HL-60 (cell line): ENCODE results near the gene CSNK1D.

Experiments used
- DNase-seq, 2 experiments: peaks; one replicate each; pipeline ENCODE4 v3.0.0-alpha.2; 2010 to 2020; ENCODE audit warnings: low read depth in 1 of 2, low spot score in 1 of 2
- H3K27ac ChIP-seq: fragments of 250-450 bp; sonication (Bioruptor Pico); replicated peaks from 2 replicates; pipeline ENCODE4 v1.5.1; 2020; ENCODE audit warnings: mild to moderate bottlenecking, moderate library complexity
- H3K27me3 ChIP-seq: fragments of 250-450 bp; sonication (Bioruptor Pico); 2 replicates; pipeline ENCODE4 v1.5.1; 2021; ENCODE audit warnings: mild to moderate bottlenecking, moderate library complexity; ENCODE audit not compliant: insufficient read depth, poor library complexity, severe bottlenecking
- H3K4me3 ChIP-seq: replicated peaks from 2 replicates; pipeline ENCODE4 v1.5.1; 2011; ENCODE audit warnings: mild to moderate bottlenecking, control low read depth, low read length; ENCODE audit not compliant: insufficient read depth
- GABPA ChIP-seq: IDR thresholded peaks from 2 replicates; pipeline ENCODE4 v1.6.1; 2012; ENCODE audit warnings: low read depth
- POLR2AphosphoS5 ChIP-seq: IDR thresholded peaks from 2 replicates; pipeline ENCODE4 v1.6.1; 2012; ENCODE audit warnings: low read depth
- SPI1 ChIP-seq: IDR thresholded peaks from 2 replicates; pipeline ENCODE4 v1.6.1; 2012; ENCODE audit warnings: low read depth, mild to moderate bottlenecking, borderline replicate concordance
- TF ChIP-seq, protein P1 (sequence below): IDR thresholded peaks from 2 replicates; pipeline ENCODE4 v1.6.1; 2012; ENCODE audit warnings: low read depth; ENCODE audit not compliant: insufficient replicate concordance
- TF ChIP-seq, protein P2 (sequence below): IDR thresholded peaks from one replicate; pipeline ENCODE4 v1.5.1; 2011; ENCODE audit warnings: low read length, control low read depth, inconsistent platforms; ENCODE audit not compliant: insufficient read depth

Gene CSNK1D

DNA sequence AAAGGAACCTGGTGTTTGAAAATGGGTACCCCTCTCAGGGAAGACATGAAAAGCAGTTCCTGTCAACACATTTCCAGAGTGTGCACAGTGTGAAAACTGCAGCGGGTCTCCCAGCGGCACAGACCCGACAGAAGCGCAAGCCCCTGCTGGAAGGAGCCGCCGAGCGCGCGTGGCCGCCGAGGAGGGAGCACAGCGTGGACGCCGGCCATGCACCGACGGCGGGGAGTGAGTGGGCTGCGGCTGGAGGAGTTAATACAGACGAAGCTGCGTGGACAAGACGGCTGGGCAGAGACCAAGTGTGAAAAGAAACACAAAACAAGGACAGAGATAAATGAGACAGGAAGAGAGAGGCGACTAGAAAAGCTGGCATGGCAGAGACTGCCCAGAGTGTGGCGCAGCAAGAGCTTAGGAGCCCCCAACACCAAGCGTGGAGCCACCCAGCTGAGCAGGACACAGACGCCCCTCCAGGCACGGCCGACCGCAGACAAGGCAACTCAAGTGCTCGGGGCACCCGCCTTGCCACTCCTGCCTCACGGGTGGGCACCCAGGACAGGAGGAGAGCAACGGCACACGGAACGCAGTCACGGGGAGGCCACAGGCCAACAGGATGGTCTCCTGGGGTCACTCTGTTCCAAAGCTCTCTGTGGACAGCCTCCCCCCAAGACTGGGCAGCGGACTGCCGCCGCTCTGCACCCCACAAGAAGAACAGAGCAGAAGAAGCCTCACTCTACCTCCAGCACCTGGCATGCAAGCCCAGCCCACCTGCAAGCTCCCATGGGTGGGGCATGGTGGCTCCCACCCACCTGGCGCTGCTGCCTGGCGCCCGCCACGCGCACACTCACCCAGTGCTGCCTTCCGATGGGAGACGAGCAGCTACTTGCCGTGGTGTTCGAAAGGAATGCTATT is 28.1 kb downstream of the CSNK1D start:
- TF ChIP-seq GABPA (no peak), SPI1 (no peak), POLR2AphosphoS5 (peak; percentile 9; the same call in 1 of the 2 replicates)
- TF ChIP-seq, protein P1, sequence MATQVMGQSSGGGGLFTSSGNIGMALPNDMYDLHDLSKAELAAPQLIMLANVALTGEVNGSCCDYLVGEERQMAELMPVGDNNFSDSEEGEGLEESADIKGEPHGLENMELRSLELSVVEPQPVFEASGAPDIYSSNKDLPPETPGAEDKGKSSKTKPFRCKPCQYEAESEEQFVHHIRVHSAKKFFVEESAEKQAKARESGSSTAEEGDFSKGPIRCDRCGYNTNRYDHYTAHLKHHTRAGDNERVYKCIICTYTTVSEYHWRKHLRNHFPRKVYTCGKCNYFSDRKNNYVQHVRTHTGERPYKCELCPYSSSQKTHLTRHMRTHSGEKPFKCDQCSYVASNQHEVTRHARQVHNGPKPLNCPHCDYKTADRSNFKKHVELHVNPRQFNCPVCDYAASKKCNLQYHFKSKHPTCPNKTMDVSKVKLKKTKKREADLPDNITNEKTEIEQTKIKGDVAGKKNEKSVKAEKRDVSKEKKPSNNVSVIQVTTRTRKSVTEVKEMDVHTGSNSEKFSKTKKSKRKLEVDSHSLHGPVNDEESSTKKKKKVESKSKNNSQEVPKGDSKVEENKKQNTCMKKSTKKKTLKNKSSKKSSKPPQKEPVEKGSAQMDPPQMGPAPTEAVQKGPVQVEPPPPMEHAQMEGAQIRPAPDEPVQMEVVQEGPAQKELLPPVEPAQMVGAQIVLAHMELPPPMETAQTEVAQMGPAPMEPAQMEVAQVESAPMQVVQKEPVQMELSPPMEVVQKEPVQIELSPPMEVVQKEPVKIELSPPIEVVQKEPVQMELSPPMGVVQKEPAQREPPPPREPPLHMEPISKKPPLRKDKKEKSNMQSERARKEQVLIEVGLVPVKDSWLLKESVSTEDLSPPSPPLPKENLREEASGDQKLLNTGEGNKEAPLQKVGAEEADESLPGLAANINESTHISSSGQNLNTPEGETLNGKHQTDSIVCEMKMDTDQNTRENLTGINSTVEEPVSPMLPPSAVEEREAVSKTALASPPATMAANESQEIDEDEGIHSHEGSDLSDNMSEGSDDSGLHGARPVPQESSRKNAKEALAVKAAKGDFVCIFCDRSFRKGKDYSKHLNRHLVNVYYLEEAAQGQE = no peak
- TF ChIP-seq, protein P2, sequence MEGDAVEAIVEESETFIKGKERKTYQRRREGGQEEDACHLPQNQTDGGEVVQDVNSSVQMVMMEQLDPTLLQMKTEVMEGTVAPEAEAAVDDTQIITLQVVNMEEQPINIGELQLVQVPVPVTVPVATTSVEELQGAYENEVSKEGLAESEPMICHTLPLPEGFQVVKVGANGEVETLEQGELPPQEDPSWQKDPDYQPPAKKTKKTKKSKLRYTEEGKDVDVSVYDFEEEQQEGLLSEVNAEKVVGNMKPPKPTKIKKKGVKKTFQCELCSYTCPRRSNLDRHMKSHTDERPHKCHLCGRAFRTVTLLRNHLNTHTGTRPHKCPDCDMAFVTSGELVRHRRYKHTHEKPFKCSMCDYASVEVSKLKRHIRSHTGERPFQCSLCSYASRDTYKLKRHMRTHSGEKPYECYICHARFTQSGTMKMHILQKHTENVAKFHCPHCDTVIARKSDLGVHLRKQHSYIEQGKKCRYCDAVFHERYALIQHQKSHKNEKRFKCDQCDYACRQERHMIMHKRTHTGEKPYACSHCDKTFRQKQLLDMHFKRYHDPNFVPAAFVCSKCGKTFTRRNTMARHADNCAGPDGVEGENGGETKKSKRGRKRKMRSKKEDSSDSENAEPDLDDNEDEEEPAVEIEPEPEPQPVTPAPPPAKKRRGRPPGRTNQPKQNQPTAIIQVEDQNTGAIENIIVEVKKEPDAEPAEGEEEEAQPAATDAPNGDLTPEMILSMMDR = no peak
- Histone ChIP-seq H3K27me3 (no peaks in the 10 kb centered on the region), H3K27ac (peak overlapping the region; percentile 55), H3K4me3 (no peak overlapping the region)
- DNase-seq = no peak

DNA sequence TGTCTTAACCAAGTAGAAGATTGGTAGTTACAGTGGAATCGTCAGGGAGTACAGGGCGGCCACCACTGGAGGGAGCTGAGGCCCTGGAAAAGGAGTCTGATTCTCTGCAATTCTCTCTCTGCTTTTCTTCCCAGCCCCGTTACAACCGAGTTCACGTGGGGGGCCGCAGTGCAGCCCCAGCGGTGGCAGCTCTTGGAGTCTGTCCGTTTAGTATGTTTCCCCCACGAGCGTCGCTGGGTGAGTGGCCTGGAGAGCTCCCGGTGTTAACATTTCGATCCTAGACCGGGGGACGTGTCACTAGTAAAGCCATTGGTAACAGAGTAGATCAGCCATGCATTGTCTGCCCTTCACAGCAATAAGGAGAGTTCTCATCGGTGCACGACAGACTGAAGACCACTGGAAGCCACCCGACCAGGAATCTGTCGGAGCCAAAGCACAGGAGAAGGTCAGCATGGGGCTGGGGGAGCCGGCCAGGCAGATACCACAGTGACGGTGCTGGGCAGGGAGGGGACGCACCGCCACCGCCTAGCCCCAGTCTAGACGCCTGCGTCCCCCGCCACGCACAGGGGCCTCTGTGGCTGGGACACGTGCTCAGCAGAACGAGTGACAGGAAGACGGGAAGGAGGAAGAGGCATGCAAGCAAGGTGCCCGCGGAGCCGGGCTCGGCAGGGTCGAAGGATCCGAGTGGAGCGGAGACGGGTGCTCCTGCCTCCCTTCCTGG is 28.9 kb downstream of the CSNK1D start:
- H3K4me3 ChIP-seq = no peak overlapping the region
- no peaks in the 10 kb centered on the region for H3K27me3 ChIP-seq
- peak overlapping the region; percentile 55 for H3K27ac ChIP-seq
- TF ChIP-seq GABPA (no peak), SPI1 (no peak), POLR2AphosphoS5 (peak; percentile 72)
- TF ChIP-seq, protein P2 = peak; percentile 67
- TF ChIP-seq, protein P1 = no peak
- DNase-seq = peak; percentile 38 to 69

DNA sequence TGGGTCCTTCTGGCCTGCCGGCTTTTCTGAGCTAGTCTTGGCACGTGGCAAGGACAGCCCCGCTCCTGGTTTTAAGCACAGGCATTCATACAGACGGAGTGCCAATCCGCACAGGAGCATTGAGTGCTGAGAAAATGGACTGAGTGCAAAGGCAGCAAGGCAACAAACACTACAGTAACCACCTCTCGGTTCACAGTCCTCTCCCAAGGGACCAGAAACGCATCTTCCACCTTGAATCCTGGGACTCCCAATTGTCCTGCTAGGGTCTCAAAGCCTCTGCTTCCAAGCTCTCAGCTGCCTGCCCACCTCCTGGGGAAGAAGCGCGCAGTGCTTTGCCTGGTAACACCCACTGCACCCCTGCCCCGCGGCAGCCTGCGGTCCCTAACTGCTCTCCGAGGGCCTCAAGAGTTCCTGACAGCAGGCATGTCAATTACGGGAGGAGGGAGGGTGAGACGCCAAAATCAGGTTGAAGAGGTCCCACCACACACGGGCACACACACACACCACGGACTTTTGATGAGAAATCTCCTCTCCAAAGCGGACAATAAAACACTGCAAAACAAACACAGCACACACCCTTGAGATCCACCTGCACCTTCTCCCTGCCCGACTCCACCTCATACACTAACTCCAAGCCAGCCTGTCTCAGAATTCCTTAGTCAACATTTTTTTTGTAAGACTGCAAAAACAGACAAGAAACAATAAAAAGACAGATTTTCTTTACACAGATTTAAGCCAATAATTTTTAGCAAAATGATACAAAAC is 29.7 kb downstream of the CSNK1D start:
- TF ChIP-seq, protein P2 = no peak
- TF ChIP-seq GABPA (no peak), POLR2AphosphoS5 (peak; percentile 45), SPI1 (no peak)
- TF ChIP-seq, protein P1 = no peak
- H3K27ac ChIP-seq = no peak overlapping the region
- no peak overlapping the region for H3K4me3 ChIP-seq
- no peaks in the 10 kb centered on the region for H3K27me3 ChIP-seq
- no peak for DNase-seq
